ENCODE results near the gene NELL2. TPM values are rescaled to one million over a fixed set of nuclear protein-coding genes. Genes with fewer than 3 reads are reported as not detected.

The NELL2 gene
- total RNA-seq, 1 donor from 2014 or later: 6.1 TPM

- Mint-ChIP-seq H3K27ac (no peak overlapping the region), H3K27me3 (no peaks in the 10 kb centered on the region), H3K9me3 (ENCODE audit: low read depth) (no peaks in the 10 kb centered on the region), H3K36me3 (ENCODE audit: insufficient read depth) (no peaks in the 10 kb centered on the region), H3K4me3 (ENCODE audit: low read depth) (no peak overlapping the region), H3K4me1 (ENCODE audit: low read depth) (peaks cover 15% of the 10 kb centered on the region)
- TF ChIP-seq, protein P1, sequence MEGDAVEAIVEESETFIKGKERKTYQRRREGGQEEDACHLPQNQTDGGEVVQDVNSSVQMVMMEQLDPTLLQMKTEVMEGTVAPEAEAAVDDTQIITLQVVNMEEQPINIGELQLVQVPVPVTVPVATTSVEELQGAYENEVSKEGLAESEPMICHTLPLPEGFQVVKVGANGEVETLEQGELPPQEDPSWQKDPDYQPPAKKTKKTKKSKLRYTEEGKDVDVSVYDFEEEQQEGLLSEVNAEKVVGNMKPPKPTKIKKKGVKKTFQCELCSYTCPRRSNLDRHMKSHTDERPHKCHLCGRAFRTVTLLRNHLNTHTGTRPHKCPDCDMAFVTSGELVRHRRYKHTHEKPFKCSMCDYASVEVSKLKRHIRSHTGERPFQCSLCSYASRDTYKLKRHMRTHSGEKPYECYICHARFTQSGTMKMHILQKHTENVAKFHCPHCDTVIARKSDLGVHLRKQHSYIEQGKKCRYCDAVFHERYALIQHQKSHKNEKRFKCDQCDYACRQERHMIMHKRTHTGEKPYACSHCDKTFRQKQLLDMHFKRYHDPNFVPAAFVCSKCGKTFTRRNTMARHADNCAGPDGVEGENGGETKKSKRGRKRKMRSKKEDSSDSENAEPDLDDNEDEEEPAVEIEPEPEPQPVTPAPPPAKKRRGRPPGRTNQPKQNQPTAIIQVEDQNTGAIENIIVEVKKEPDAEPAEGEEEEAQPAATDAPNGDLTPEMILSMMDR (IDR thresholded peaks at IDR 0.05; ENCODE audit: unreplicated experiment): no peak
- no peak for DNase-seq (ENCODE audit: low spot score, unreplicated experiment)
These were observed 59.6 kb downstream of the NELL2 start for GRCh38 chr12:44816446-44817017.

DNA sequence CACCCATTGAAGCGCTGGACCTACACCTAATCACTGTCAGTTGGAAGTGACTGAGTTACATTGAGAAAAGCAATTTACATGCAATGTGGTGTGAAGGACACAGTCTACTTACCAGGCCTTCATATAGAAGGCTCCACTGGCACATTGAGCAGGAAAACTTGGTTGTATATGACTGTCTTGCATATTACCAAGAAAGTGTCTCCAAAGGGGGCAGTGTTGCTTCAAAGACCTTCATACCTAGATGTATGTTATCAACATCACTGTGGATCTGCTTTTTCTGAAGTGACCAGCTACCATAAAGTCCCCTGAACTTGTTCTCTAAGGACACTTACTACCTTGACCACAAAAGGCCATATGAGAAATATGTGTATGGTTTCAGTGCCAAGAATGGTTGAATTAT is 64.1 kb downstream of the NELL2 start:
- TF ChIP-seq, protein P1 (IDR thresholded peaks at IDR 0.05; ENCODE audit: unreplicated experiment): peak; percentile 21
- Mint-ChIP-seq H3K9me3 (ENCODE audit: low read depth) (no peaks in the 10 kb centered on the region), H3K4me1 (ENCODE audit: low read depth) (peaks cover 10% of the 10 kb centered on the region), H3K27ac (no peak overlapping the region), H3K4me3 (ENCODE audit: low read depth) (no peak overlapping the region), H3K36me3 (ENCODE audit: insufficient read depth) (no peaks in the 10 kb centered on the region), H3K27me3 (no peaks in the 10 kb centered on the region)
- no peak for DNase-seq (ENCODE audit: low spot score, unreplicated experiment)

DNA sequence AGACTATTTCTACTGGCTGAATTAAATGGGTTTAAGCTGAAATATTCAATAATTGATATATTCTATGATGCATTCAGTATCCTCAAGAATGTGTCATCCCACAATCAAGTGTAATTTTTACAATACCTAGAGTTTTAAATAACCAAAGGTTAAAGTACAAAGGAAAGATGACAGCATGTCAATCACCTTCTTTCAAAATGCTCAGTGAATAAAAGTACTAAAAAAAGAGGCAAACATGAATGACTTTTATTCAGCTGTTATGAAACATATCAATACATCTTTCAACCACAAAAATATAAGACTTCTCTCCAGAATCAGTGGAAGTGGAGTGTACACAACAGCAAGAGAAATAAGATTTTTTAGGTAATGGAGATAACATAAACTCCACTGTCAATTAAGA is 72.0 kb downstream of the NELL2 start:
- Mint-ChIP-seq H3K4me3 (ENCODE audit: low read depth) (no peak overlapping the region), H3K9me3 (ENCODE audit: low read depth) (no peaks in the 10 kb centered on the region), H3K27ac (no peak overlapping the region), H3K27me3 (no peaks in the 10 kb centered on the region), H3K36me3 (ENCODE audit: insufficient read depth) (no peaks in the 10 kb centered on the region), H3K4me1 (ENCODE audit: low read depth) (no peaks in the 10 kb centered on the region)
- TF ChIP-seq, protein P1 (IDR thresholded peaks at IDR 0.05; ENCODE audit: unreplicated experiment): no peak
- DNase-seq (ENCODE audit: low spot score, unreplicated experiment): no peak

GRCh38 chr12:44795970-44796369 is 80.1 kb downstream of the NELL2 start:
- Mint-ChIP-seq H3K4me1 (ENCODE audit: low read depth) (no peaks in the 10 kb centered on the region), H3K27me3 (no peaks in the 10 kb centered on the region), H3K36me3 (ENCODE audit: insufficient read depth) (no peaks in the 10 kb centered on the region), H3K9me3 (ENCODE audit: low read depth) (peaks cover 8% of the 10 kb centered on the region), H3K27ac (no peak overlapping the region), H3K4me3 (ENCODE audit: low read depth) (no peak overlapping the region)
- TF ChIP-seq, protein P1 (IDR thresholded peaks at IDR 0.05; ENCODE audit: unreplicated experiment): no peak
- DNase-seq (ENCODE audit: low spot score, unreplicated experiment): no peak

- Mint-ChIP-seq H3K36me3 (ENCODE audit: insufficient read depth) (no peaks in the 10 kb centered on the region), H3K4me3 (ENCODE audit: low read depth) (no peak overlapping the region), H3K27me3 (no peaks in the 10 kb centered on the region), H3K9me3 (ENCODE audit: low read depth) (peaks cover 16% of the 10 kb centered on the region), H3K27ac (no peak overlapping the region), H3K4me1 (ENCODE audit: low read depth) (no peaks in the 10 kb centered on the region)
- no peak for DNase-seq (ENCODE audit: low spot score, unreplicated experiment)
- TF ChIP-seq, protein P1 (IDR thresholded peaks at IDR 0.05; ENCODE audit: unreplicated experiment): no peak
These were observed 87.4 kb downstream of the NELL2 start for GRCh38 chr12:44788731-44789130.

Measured in progenitor cell of endocrine pancreas (in vitro differentiated cells).